NCI-H1417 (cell line): ENCODE measurements around the gene MYH2.

Experiments used
- DNase-seq, 3 experiments: peaks; one replicate each; lab custom pipeline; 2025; lab: John Stamatoyannopoulos, UW

MYH2 gene

GRCh38 chr17:10516065-10516464, 33.4 kb downstream of the MYH2 start:
- no peak for DNase-seq

- DNase-seq: no peak
Observed at GRCh38 chr17:10513299-10514067, 36.0 kb downstream of the MYH2 start.

- DNase-seq: no peak
Observed at GRCh38 chr17:10512856-10513255, 36.6 kb downstream of the MYH2 start.

GRCh38 chr17:10499950-10500349, 49.5 kb downstream of the MYH2 start:
- no peak for DNase-seq

GRCh38 chr17:10492004-10492403, 57.5 kb downstream of the MYH2 start:
- no peak for DNase-seq

- no peak for DNase-seq
Observed at GRCh38 chr17:10482252-10482651, 67.2 kb downstream of the MYH2 start.

GRCh38 chr17:10477701-10478100, 71.8 kb downstream of the MYH2 start:
- DNase-seq: no peak

GRCh38 chr17:10474536-10474935, 74.9 kb downstream of the MYH2 start:
- no peak for DNase-seq

GRCh38 chr17:10471858-10472257, 77.6 kb downstream of the MYH2 start:
- DNase-seq: no peak
